Trophoblast cell (in vitro differentiated cells and primary cell): ENCODE results near the gene ACP1.
"Not testable (repeated sequence)": the region's sequence is repeated elsewhere in the genome, so short reads cannot be mapped to it uniquely, and the experiment has no call there.

Experiments used
- DNase-seq, 2 donors: peaks; one replicate each; pipeline ENCODE4 v3.0.0-alpha.2; 2016
- H2AFZ ChIP-seq: 2 replicates; pipeline ENCODE4 v1.6.1; 2013; ENCODE audit warnings: low read length, moderate library complexity, mild to moderate bottlenecking; ENCODE audit not compliant: insufficient read depth, poor library complexity
- H2AK5ac ChIP-seq: 2 replicates; pipeline ENCODE4 v1.6.1; 2013; ENCODE audit warnings: mild to moderate bottlenecking, low read length
- H2BK120ac ChIP-seq: 2 replicates; pipeline ENCODE4 v1.6.1; 2013; ENCODE audit warnings: low read length, mild to moderate bottlenecking, moderate library complexity; ENCODE audit not compliant: insufficient read depth, poor library complexity
- H2BK12ac ChIP-seq: 2 replicates; pipeline ENCODE4 v1.6.1; 2013; ENCODE audit warnings: mild to moderate bottlenecking, low read length, moderate library complexity
- H2BK5ac ChIP-seq: 2 replicates; pipeline ENCODE4 v1.6.1; 2013; ENCODE audit warnings: low read length, low read depth, moderate library complexity, mild to moderate bottlenecking; ENCODE audit not compliant: poor library complexity
- H3K14ac ChIP-seq: 2 replicates; pipeline ENCODE4 v1.6.1; 2013; ENCODE audit warnings: mild to moderate bottlenecking, low read length
- H3K18ac ChIP-seq: 2 replicates; pipeline ENCODE4 v1.6.1; 2013; ENCODE audit warnings: mild to moderate bottlenecking, low read length
- H3K23ac ChIP-seq: 2 replicates; pipeline ENCODE4 v1.6.1; 2013; ENCODE audit warnings: low read length
- H3K27ac ChIP-seq: 2 replicates; pipeline ENCODE4 v1.5.1; 2013; ENCODE audit warnings: low read depth, mild to moderate bottlenecking, inconsistent platforms, low read length, moderate library complexity
- H3K27me3 ChIP-seq: 2 replicates; pipeline ENCODE4 v1.6.1; 2013; ENCODE audit warnings: inconsistent platforms, mild to moderate bottlenecking, low read length, moderate library complexity; ENCODE audit not compliant: insufficient read depth
- H3K36me3 ChIP-seq, 2 experiments: 1 replicate in 1 of 2; 2 replicates in 1 of 2; pipeline ENCODE4 v1.6.1; 2013; ENCODE audit warnings: low read length in 2 of 2, mild to moderate bottlenecking in 2 of 2, moderate library complexity in 1 of 2; ENCODE audit not compliant: insufficient read depth in 2 of 2, control insufficient read depth in 1 of 2
- H3K4ac ChIP-seq: 2 replicates; pipeline ENCODE4 v1.6.1; 2013; ENCODE audit warnings: low read depth, mild to moderate bottlenecking, low read length, moderate library complexity
- H3K4me1 ChIP-seq, 2 experiments: 1 replicate in 1 of 2; 2 replicates in 1 of 2; pipeline ENCODE4 v1.6.1; 2013; ENCODE audit warnings: low read length in 2 of 2, mild to moderate bottlenecking in 2 of 2, moderate library complexity in 1 of 2; ENCODE audit not compliant: insufficient read depth in 2 of 2, control insufficient read depth in 1 of 2
- H3K4me2 ChIP-seq: 2 replicates; pipeline ENCODE4 v1.6.1; 2013; ENCODE audit warnings: inconsistent platforms, mild to moderate bottlenecking, low read length, moderate library complexity
- H3K4me3 ChIP-seq: 2 replicates; pipeline ENCODE4 v1.5.1; 2013; ENCODE audit warnings: mild to moderate bottlenecking, low read depth, low read length, inconsistent platforms
- H3K79me1 ChIP-seq: one replicate; pipeline ENCODE4 v1.6.1; 2013; ENCODE audit warnings: low read length
- H3K79me2 ChIP-seq: 2 replicates; pipeline ENCODE4 v1.6.1; 2013; ENCODE audit warnings: low read length, mild to moderate bottlenecking; ENCODE audit not compliant: control insufficient read depth, insufficient read depth, poor library complexity
- H3K9ac ChIP-seq: 2 replicates; pipeline ENCODE4 v1.6.1; 2013; ENCODE audit warnings: mild to moderate bottlenecking, low read length
- H3K9me3 ChIP-seq: 2 replicates; pipeline ENCODE4 v1.6.1; 2013; ENCODE audit warnings: low read depth, mild to moderate bottlenecking, control low read depth, inconsistent platforms, low read length; ENCODE audit not compliant: insufficient read depth
- H4K12ac ChIP-seq: 2 replicates; pipeline ENCODE4 v1.6.1; 2013; ENCODE audit warnings: low read depth, mild to moderate bottlenecking, low read length, moderate library complexity
- H4K8ac ChIP-seq: 2 replicates; pipeline ENCODE4 v1.6.1; 2013; ENCODE audit warnings: low read depth, mild to moderate bottlenecking, low read length, moderate library complexity
- H4K91ac ChIP-seq: one replicate; pipeline ENCODE4 v1.6.1; 2013; ENCODE audit warnings: low read depth, mild to moderate bottlenecking, low read length, moderate library complexity
- WGBS: extraction: QIAGEN DNeasy Blood & Tissue Kit; methylation state at CpG from one replicate; pipeline ENCODE4 v1.1.7; 2013; ENCODE audit warnings: missing lambda C conversion rate; ENCODE audit not compliant: insufficient read length, insufficient coverage; ENCODE audit errors: extremely low coverage; 5-methylcytosine and 5-hydroxymethylcytosine counted together

ACP1 gene

GRCh38 chr2:313991-314390 is 49.2 kb downstream of the ACP1 start:
- Histone ChIP-seq H3K4ac (no peak overlapping the region), H2AFZ (no peak overlapping the region), H2BK5ac (no peak overlapping the region), H2BK120ac (no peak overlapping the region), H3K36me3 (no peaks in the 10 kb centered on the region), H3K9ac (no peak overlapping the region), H3K23ac (no peak overlapping the region), H3K14ac (no peak overlapping the region), H4K12ac (no peak overlapping the region), H2BK12ac (no peak overlapping the region), H3K79me2 (no peaks in the 10 kb centered on the region), H3K79me1 (peaks cover 3% of the 10 kb centered on the region), H2AK5ac (no peak overlapping the region), H3K4me1 (peaks cover 16 to 20% of the 10 kb centered on the region in 2 experiments), H3K27ac (no peak overlapping the region), H4K91ac (no peak overlapping the region), H4K8ac (no peak overlapping the region), H3K4me2 (no peak overlapping the region), H3K18ac (no peak overlapping the region), H3K27me3 (no peaks in the 10 kb centered on the region), H3K4me3 (no peak overlapping the region), H3K9me3 (peaks cover 3% of the 10 kb centered on the region)
- WGBS = no CpG with 5 or more reads among the region's 14 CpGs
- DNase-seq = peak; percentile 30 to 54

DNA sequence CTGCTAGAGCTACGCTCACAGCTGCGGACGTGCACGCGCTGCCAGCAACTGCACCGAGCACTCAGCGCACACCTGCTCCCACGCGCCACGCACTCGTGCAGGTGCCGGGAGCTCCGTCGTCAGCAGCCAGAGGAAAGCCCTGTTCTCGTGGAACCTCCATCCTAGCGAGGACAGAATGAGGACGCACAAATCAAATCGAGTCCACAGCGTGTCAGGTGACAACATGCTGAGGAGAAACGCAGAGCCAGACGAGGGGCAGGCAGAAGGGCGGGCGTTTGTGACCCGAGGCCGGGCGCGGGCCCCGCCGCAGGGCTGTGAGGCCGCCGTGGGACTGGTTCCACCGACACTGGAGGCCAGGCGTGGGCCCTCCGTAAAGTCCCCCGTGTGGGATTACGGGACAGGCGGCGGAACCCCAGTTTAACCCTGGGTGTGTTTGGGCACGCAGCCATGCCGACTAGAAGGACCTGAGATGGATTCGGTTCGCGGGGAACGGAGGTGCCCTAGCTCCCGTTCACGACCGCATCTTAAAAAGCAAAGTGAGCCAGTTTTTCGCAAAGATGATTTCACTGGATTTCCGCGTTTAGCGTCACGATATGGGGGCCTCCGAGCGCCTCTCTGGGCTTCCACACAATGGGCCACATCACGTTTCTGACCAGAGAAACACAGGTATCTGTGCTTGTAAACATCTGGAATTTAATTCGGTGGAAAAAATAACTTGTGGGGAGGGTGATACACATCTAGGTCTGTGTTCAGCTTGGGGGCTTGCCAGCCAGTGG is 50.0 kb downstream of the ACP1 start:
- Histone ChIP-seq H3K36me3 (no peaks in the 10 kb centered on the region), H2AFZ (no peak overlapping the region), H3K4me1 (peaks cover 9 to 13% of the 10 kb centered on the region in 2 experiments), H2BK12ac (no peak overlapping the region), H3K79me1 (peaks cover 3% of the 10 kb centered on the region), H3K27ac (no peak overlapping the region), H3K14ac (no peak overlapping the region), H3K9ac (no peak overlapping the region), H4K8ac (no peak overlapping the region), H2AK5ac (no peak overlapping the region), H3K27me3 (no peaks in the 10 kb centered on the region), H3K4me3 (no peak overlapping the region), H3K4me2 (no peak overlapping the region), H3K4ac (no peak overlapping the region), H3K9me3 (peaks cover 5% of the 10 kb centered on the region), H3K23ac (no peak overlapping the region), H2BK120ac (no peak overlapping the region), H3K79me2 (no peaks in the 10 kb centered on the region), H4K91ac (no peak overlapping the region), H4K12ac (no peak overlapping the region), H2BK5ac (no peak overlapping the region), H3K18ac (no peak overlapping the region)
- no CpG with 5 or more reads among the region's 56 CpGs for WGBS
- no peak for DNase-seq

GRCh38 chr2:315925-316324 is 51.2 kb downstream of the ACP1 start:
- peaks cover 9 to 13% of the 10 kb centered on the region in 2 experiments for H3K4me1 ChIP-seq
- not testable (repeated sequence) for H4K91ac ChIP-seq, H4K12ac ChIP-seq, H4K8ac ChIP-seq, H2BK12ac ChIP-seq, H3K27ac ChIP-seq, H3K9ac ChIP-seq, H3K4ac ChIP-seq, H3K9me3 ChIP-seq, H3K36me3 ChIP-seq, H3K79me2 ChIP-seq, H2AFZ ChIP-seq, H3K79me1 ChIP-seq, H3K14ac ChIP-seq, H3K23ac ChIP-seq, H3K4me2 ChIP-seq, H2BK5ac ChIP-seq, H3K4me3 ChIP-seq, H2AK5ac ChIP-seq, DNase-seq, H3K18ac ChIP-seq, H3K27me3 ChIP-seq, H2BK120ac ChIP-seq
- no CpG with 5 or more reads among the region's 6 CpGs for WGBS

DNA sequence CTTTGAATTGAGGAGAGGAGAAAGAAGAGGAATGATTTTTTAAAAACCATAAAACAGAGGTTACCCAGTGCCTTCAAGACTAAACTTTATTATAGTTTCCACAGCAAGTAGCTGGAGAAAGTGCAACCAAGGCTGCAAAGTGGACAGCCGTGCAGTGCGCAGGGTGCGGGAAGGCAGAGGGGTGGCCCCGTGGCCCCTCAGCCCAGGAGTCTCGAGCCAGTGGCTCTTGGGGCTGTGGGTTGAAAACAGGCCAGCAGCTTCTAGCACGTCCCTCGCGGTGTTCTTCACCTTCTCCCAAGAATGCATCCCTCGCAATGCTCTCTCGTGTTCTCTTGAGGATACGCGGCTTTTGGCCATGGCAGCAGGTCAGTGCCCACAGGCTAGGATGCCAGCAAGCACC is 51.6 kb downstream of the ACP1 start:
- H3K9ac ChIP-seq = no peak overlapping the region
- H3K4me2 ChIP-seq = no peak overlapping the region
- peaks cover 9 to 13% of the 10 kb centered on the region in 2 experiments for H3K4me1 ChIP-seq
- peak overlapping the region; percentile 49 for H2AK5ac ChIP-seq
- no peak overlapping the region for H4K12ac ChIP-seq
- WGBS = no CpG with 5 or more reads among the region's 12 CpGs
- H2BK120ac ChIP-seq = no peak overlapping the region
- H2BK5ac ChIP-seq = no peak overlapping the region
- H3K27me3 ChIP-seq = no peaks in the 10 kb centered on the region
- no peak overlapping the region for H3K23ac ChIP-seq
- no peak for DNase-seq
- no peak overlapping the region for H2BK12ac ChIP-seq
- peaks cover 3% of the 10 kb centered on the region for H3K79me1 ChIP-seq
- no peak overlapping the region for H4K8ac ChIP-seq
- no peak overlapping the region for H3K4me3 ChIP-seq
- no peak overlapping the region for H3K18ac ChIP-seq
- H3K27ac ChIP-seq = no peak overlapping the region
- H3K4ac ChIP-seq = no peak overlapping the region
- H3K79me2 ChIP-seq = no peaks in the 10 kb centered on the region
- H3K36me3 ChIP-seq = no peaks in the 10 kb centered on the region
- peaks cover 5% of the 10 kb centered on the region for H3K9me3 ChIP-seq
- H2AFZ ChIP-seq = no peak overlapping the region
- no peak overlapping the region for H4K91ac ChIP-seq
- H3K14ac ChIP-seq = no peak overlapping the region
